GM18867 (cell line): ENCODE results near the gene NELFA.

Source experiments
- ATAC-seq: cut with Tn5 transposase; IDR thresholded peaks from one replicate; pipeline ENCODE4 v1.9.1; 2021; ENCODE audit warnings: mild to moderate bottlenecking, moderate library complexity; ENCODE audit not compliant: unreplicated experiment

NELFA gene

GRCh38 chr4:1983053-1983845 lies 25.5 kb downstream of the NELFA start:
- ATAC-seq: no peak

DNA sequence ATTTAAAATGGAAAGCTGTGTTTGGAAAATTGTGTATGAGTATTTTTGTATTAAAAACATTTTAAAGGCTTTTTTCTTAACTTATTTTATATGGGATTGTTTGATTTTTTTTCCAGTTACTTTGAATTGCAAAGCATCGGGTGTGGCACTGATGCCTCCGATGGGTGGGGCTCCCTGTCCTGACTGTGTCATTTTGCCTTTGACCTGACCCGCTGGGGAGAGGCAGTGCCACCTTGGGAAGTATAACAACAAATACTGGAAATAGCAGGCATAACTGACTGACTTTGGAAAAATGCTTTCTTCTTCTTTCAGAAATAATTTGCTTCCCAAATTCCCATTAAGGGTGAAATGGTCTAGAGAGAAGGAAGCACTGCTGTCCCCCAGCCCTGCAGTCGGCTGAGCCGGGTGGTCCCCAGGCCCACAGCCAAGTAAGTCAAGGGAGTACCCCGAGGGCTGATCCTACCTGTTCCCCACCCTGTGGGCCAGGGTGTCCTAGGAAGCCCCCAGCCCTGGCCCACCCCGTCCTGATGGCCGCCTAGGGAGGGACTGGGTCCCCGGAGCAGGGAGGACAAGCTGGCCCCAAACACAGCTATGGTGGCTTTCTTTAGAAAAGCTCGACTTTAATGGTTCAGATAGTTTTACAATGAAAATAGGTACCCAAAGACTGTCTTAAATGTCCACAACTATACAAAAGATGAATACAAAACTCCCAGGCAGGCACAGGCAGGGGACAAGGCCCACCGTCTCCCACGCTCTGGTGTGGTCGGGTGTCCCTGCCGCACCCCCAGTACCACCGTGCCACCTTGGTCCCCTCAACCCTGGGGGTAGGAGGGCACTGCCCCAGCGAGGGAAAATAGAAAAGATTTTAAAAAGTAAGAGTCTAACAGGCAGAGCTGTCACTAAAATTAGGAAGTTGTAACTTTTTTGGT lies 26.4 kb downstream of the NELFA start:
- no peak for ATAC-seq

DNA sequence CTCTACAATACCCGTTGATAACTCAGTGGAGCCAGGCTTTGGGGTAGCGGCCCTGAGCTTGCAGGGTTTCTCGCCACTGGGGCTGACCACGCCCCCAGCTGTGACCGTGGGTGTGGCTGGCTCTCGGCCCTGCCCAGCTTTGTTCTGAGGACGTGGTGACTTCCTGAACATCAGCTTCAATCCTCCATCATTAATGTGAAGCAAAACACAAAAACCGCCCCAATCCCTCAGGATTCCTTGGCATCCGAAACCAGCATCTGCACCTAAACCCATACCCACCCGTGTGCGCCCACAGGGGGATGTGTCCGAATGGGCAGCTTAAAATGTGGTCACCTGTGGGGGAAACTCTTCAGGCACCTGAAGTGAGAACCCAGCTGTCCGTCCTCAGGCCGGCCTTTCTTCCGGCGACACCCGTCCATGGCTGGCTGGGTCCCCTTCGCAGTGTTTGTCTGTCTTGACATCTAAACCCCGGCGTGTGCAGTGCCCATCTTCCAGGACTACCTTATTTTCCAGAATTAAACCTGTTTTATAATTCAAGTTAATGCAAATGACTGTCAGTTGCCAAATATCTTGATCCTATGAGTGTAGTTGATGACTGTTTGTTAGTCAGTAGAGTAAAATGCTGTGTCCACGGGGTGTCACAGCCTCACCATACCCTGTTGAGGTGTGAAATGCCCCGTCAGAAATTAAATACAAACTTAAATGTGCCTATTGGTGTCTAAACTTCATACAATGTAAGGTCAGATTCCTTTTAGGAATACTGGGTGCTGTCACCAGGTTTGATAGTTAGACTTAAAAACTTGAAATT lies 27.3 kb downstream of the NELFA start:
- ATAC-seq: no peak

DNA sequence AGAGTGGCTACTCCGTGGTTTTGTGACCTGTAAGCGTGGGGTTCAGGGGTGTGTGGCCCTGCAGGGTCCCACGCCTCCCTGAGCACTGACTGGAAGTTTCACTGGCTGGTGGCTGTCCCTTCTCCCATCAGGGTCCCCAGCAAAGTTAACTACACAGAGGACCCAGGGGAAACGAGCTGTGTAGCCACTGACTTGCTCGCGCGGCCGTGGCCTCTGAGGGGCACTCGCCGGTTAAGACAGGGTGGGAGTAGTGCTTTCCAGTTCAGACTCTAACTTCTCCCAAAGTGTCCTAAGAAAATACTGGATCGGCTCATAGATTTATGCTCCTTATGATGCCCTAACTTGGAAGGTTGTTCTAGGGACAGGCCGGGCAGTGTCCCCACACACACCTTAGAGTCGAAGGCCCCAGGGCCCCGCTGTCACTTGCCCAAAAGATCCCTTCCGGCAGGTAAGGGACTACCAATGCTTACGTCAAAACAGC lies 28.2 kb downstream of the NELFA start:
- no peak for ATAC-seq

GRCh38 chr4:1979477-1980196 lies 29.1 kb downstream of the NELFA start:
- ATAC-seq: no peak

DNA sequence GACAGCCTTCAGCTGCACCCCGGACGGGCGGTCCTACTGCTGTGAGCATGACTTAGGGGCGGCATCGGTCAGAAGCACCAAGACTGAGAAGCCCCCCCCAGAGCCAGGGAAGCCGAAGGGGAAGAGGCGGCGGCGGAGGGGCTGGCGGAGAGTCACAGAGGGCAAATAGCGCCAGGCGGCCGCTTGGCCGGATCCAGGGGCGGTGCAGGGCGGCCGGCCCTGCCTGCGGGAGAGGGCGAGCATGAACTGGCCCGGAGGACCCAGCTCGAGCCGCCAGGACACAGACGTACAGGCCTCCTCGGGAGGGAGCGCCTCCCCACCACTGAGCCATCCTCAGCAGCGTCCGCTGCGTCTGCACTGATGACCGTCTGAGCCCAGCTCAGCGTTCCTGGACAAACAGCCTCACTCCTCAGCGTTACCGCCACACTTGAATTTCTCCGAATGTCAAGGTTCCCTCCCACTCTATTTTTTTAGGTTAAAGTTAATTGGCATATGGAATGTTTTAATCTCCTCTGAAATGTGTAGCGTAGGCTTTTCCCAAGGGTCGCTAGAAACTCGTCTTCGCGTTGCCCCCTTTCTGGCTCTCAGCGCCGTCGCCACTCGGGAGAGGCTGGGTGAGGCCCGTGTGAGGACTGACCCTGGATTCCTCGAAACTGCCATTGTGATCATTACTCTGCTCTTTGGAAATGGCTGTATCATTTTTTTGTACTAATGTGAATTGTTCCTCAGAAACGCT lies 29.9 kb downstream of the NELFA start:
- ATAC-seq: no peak

DNA sequence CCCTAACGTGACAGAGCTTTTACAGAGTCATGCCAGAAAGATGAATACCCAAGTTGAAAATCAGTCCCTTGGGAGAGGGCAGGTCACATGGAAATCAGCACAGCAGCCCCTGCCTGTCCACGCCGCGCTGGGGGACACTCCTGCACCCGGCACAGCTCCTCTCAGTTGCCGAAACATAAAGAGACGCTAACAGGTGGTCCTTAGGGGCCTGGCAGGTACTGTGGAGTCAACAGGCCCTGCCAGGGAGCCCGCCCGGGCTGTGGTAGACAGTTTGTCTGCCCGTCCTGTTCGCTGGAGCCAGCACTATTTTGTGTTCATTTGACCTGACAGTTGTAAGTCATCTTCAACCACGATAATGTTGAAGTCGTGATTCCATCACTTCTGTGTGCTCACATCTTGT lies 30.5 kb downstream of the NELFA start:
- no peak for ATAC-seq

DNA sequence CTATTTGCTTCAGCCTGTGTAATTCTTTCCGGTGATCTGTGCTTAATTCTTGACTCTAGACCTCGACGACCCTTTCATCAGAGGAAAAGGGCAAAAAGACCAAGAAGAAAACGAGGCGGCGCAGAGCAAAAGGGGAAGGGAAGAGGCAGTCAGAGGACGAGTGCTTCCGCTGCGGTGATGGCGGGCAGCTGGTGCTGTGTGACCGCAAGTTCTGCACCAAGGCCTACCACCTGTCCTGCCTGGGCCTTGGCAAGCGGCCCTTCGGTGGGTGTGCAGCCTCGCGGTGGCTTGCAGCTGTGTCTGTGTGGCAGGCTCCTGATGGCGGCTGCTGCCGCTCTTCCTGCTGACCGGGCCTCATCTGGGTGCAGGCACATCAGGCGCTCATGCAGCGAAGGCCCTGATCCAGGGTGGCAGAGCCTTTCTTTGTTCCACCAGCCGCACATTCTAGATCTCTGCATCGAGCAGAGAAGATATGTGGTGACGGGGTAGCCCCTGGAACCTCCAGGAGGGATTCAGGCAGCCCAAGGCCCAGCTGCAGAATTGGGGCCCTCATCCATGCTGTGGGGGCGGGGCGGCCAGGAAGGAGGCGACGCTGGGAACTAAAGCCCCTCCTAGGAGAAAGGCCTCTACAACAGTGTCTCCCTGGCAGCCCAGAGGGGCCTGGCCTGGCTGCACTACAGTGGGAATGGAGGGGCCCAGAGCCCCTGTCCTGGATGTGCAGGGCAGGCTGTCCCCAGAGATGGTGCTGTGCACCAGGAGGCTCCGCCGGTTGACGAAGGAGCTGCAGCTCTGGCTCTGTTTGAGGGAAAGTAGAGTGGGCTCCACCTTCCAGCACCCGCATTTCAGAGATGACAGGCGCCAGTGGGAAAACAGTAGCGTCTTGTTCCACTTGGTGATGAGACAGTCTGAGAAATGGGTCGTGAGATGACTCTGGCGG lies 32.1 kb downstream of the NELFA start:
- no peak for ATAC-seq

GRCh38 chr4:1975880-1976279 lies 32.9 kb downstream of the NELFA start:
- no peak for ATAC-seq

DNA sequence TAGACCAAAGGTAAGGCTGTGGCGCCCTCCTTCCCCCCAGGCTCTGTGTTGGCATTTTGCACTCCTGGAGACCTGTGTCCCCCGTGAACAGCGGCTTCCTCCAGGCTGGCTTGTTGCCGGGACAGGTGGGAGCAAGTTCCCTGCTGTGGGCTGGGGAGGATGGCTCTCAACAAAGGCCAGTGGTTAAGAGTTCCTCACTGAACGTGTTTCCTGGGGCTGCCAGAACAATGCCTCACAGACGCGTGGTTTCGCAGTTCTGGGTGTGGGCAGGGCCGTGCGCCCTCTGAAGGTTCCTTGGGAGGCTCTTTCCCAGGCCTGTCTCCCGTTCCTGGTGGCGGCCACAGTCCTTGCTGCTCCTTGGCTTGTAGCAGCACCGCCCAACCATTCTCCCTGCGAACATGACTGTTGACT lies 33.4 kb downstream of the NELFA start:
- ATAC-seq: no peak

DNA sequence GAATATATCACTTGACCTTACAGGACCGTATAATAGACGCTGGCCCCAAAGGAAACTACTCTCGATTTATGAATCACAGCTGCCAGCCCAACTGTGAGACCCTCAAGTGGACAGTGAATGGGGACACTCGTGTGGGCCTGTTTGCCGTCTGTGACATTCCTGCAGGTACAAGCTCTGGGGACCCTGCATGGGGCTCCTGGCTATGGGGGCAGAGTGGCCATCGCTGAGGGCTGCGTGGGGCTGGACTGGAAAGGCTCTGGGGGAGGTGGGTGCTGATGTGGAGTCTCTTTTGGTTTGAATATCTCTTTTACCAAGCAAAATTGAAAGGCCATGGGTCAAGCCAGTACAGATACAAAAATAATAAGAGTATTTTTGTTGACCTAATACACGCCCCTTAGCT lies 33.9 kb downstream of the NELFA start:
- ATAC-seq: no peak

DNA sequence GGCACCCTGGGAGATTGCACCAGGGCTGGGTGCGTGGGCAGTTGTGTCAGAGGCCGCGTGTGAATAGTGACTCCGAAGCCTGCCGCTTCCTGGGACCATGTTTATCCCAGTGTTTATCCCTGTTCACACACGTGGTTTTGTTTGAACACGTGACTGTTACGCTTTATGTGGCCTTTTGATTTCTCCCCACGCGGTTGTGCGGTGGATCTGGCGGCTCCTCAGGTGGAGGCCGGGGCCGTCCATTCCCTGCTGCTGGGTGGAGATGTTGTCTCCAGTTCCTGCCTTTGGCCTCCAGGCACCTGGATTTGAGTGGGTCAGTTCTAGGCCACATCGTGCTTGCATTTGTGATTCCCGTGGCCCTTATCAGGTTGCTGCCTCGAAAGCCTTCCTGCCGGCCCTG lies 35.1 kb downstream of the NELFA start:
- ATAC-seq: no peak

DNA sequence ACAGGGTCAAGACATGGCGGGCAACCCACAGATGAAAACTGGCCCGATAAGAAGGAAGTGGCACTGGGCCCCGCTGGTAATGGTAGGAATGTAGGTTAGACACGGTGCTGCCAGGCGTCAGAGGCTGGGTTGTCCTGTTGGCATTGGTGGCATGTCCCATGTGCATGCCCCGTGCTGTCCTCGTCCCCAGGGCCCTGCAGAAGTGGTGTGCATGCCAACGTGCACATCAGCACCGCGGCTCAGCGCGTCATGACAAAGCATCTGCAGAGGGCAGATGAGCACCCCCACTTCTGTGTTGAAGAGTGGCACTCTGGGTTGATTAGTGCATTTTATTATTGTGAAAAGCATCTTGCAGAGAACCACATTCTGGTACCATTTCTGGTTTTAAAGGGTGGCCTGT lies 35.6 kb downstream of the NELFA start:
- ATAC-seq: no peak

GRCh38 chr4:1972414-1972813 lies 36.4 kb downstream of the NELFA start:
- ATAC-seq: no peak

- no peak for ATAC-seq
Measured at GRCh38 chr4:1971456-1972200, 37.1 kb downstream of the NELFA start.

DNA sequence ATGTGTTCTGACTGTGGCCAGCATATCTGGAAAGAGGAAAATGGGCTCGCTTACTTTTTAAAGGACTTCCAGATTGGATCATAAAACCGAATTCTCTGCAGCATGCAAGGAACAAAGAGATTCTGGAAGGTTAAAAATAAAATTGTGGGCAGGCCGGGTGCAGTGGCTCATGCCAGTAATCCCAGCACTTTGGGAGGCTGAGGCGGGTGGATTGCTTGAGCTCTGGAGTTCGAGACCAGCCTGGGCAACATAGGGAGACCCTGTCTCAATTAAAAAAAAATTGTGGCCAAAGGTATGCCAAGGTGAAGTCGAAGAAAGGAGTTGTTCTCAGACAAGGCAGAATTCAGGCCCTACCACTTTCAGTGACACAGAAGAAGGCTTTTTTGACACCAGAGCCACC lies 37.8 kb downstream of the NELFA start:
- ATAC-seq: no peak

DNA sequence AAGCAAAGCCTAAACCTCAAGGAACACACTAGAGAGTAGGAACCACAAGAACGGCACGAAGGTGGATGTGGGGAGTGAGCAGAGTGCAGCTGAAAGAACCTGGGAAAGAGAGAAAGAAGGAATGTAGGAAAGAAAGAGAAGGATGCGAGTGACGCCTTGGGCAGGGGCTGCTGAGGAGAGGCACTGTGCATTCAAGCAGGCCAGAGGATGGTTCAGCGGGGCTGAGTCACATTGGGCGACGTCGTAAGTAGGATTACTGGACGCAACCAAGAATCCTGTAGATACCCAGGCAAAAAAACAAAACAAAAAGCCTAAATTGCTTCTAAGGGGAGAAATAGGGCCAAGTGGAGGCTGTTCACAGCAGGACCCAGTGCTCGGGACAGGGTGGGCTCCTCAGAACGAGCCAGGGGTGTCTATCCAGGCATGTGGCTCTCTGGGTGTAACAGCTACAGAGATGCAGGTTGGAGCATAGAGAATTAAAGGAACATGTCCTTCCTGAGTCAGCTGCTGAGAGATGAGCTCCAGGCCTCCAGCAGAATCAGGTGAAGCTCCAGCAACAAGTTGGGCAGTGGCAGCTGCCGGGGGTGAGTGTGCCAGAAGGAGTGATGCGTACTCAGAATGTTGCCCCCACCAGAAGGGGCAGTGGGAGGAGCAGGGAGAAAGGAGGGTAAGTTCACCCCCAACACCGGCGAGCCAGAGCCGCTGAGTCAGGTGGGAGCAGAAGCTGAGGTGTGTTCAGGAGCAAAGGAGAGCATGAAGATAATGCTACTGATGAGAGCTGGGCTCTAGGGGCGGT lies 38.6 kb downstream of the NELFA start:
- ATAC-seq: no peak
